Ectodermal cell (in vitro differentiated cells): ENCODE results near the gene SNRPD3.
"Not testable (repeated sequence)": the region's sequence is repeated elsewhere in the genome, so short reads cannot be mapped to it uniquely, and the experiment has no call there.

Source experiments
- H3K27ac ChIP-seq: 2 replicates; pipeline ENCODE4 v1.7.0; 2013; ENCODE audit warnings: mild to moderate bottlenecking, low read depth, low read length; ENCODE audit not compliant: insufficient read depth, poor library complexity, severe bottlenecking
- H3K27me3 ChIP-seq: 2 replicates; pipeline ENCODE4 v1.7.0; 2013; ENCODE audit warnings: mild to moderate bottlenecking, low read length; ENCODE audit not compliant: insufficient read depth, control insufficient read depth, poor library complexity, severe bottlenecking
- H3K36me3 ChIP-seq: one replicate; pipeline ENCODE4 v1.7.0; 2013; ENCODE audit warnings: low read length; ENCODE audit not compliant: control insufficient read depth, insufficient read depth
- H3K4me1 ChIP-seq: one replicate; pipeline ENCODE4 v1.7.0; 2013; ENCODE audit warnings: low read length; ENCODE audit not compliant: control insufficient read depth, insufficient read depth
- H3K4me3 ChIP-seq: 2 replicates; pipeline ENCODE4 v1.7.0; 2013; ENCODE audit warnings: low read depth, low read length, control low read depth; ENCODE audit not compliant: insufficient read depth
- H3K9me3 ChIP-seq: 2 replicates; pipeline ENCODE4 v1.7.0; 2013; ENCODE audit warnings: mild to moderate bottlenecking, low read length, moderate library complexity; ENCODE audit not compliant: control insufficient read depth
- whole genome bisulfite sequencing, 2 experiments: methylation state at CpG; one replicate each; pipeline ENCODE4 v1.1.7; 2013; ENCODE audit warnings: missing lambda C conversion rate in 2 of 2; 5-methylcytosine and 5-hydroxymethylcytosine counted together

The SNRPD3 gene

GRCh38 chr22:24599958-24600715 is 44.3 kb downstream of the SNRPD3 start:
- not testable (repeated sequence) for H3K36me3 ChIP-seq, H3K4me3 ChIP-seq, H3K27ac ChIP-seq, H3K27me3 ChIP-seq, H3K9me3 ChIP-seq, H3K4me1 ChIP-seq
- 88 to 92% methylated on average over 3 of the region's 3 CpGs for WGBS, 2 experiments

DNA sequence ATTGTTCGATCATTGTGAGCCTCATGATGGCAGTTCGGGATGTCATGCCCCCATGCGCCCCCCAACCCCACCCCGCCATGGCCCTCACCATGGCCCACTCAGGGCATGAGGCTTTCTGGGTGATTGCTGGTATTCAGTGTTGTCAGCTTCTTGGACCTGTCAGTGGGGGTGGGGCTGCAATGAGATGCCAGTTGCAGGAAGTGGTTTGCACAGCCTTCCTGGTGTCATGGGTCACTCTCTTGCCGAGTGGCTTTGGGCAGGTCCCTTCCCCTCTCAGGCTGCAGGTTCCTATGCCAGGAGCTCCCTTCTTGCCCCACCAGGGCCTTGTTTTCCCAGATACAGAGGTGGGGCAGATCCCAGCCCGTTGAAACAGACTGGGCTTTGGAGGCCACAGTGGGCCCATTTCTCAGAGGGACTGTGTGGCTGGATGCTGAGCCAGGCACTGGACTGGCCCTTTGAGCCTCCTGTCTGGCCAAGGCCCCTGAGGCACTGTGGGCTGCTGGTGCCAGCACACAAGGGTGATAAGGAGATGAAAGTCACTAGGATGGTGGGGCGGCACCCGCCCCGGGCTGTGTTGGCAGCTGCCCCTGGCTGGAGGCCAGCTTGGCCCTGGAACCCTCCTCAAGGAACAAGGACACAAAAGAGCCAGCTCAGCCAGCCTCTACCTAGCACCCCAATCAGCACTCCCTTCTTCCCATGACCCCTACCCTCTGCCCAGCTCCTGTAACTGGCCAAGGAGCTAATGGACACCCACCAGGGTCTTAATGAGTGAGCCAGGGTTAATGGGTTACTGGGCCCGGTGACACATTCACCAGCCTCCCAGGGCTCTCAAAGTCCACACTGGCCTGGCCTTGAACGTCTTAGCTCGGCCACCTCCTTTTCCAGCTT is 45.7 kb downstream of the SNRPD3 start:
- H3K27me3 ChIP-seq = no peaks in the 10 kb centered on the region
- 90 to 93% methylated on average over 12 of the region's 12 CpGs for WGBS, 2 experiments
- H3K27ac ChIP-seq = no peak overlapping the region
- H3K4me3 ChIP-seq = no peak overlapping the region
- H3K36me3 ChIP-seq = no peaks in the 10 kb centered on the region
- H3K9me3 ChIP-seq = no peaks in the 10 kb centered on the region
- H3K4me1 ChIP-seq = no peaks in the 10 kb centered on the region

- H3K4me3 ChIP-seq, H3K9me3 ChIP-seq, H3K27me3 ChIP-seq, H3K27ac ChIP-seq, H3K36me3 ChIP-seq, H3K4me1 ChIP-seq: not testable (repeated sequence)
- WGBS, 2 experiments = 88 to 93% methylated on average over 11 of the region's 11 CpGs
Observed at GRCh38 chr22:24602105-24602749, 46.4 kb downstream of the SNRPD3 start.

GRCh38 chr22:24602847-24603769 is 47.3 kb downstream of the SNRPD3 start, which contains the start of gene GGT1:
Gene GGT1 (plus strand): TSS chr22:24603193. CDS start chr22:24611082, 7,889 bp downstream.
- WGBS, 2 experiments = 51 to 56% methylated on average over 18 to 21 of the region's 22 CpGs
- not testable (repeated sequence) for H3K9me3 ChIP-seq, H3K36me3 ChIP-seq, H3K27ac ChIP-seq, H3K27me3 ChIP-seq, H3K4me1 ChIP-seq, H3K4me3 ChIP-seq

DNA sequence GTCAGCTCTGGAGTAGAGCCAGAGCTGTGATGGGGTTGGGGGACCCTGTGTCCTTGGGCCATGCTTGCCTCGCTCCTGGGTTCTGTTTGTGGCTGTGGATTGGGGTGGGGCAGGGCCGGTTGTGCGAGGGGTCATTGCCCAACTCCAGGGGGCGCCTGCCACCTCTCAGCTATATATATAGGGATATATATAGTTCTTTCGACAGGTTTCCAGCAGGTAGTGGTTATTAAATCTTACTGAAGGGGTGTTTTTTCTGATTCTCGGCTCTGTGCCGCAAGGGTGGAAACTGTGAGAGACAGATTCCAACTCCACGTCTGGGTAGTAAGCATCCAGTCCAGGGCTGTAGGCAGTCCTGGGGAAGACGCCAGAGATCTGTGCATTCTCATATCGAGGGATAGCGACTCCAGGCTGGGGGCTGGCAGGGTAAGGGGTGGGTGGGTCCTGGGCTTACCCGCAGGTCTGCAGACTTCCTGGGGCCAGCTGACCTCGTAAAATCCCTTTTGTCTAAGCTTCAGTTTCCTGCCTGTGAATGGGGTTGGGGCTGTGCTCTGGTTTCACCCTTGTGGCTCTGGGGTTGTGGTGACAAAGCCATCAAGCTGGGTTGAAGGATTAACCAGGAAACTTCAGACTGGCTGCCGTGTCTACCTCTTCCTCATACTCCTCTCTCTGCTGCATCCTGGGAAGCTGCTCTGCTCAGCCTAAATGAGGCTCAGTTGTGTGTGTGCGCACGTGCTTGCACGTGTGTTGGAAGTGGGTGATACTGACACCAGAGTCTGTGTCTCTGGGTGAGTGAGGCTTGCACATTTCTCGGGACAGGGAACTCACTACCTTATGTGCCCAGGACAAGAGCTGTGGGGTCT is 48.2 kb downstream of the SNRPD3 start:
- not testable (repeated sequence) for H3K4me1 ChIP-seq, H3K9me3 ChIP-seq, H3K27me3 ChIP-seq, H3K36me3 ChIP-seq, H3K4me3 ChIP-seq, H3K27ac ChIP-seq
- 41 to 44% methylated on average over 14 of the region's 18 CpGs for WGBS, 2 experiments

- not testable (repeated sequence) for H3K4me1 ChIP-seq, H3K9me3 ChIP-seq, H3K36me3 ChIP-seq, H3K27me3 ChIP-seq, H3K4me3 ChIP-seq, H3K27ac ChIP-seq
- WGBS, 2 experiments = 86 to 88% methylated on average over 2 of the region's 2 CpGs
Observed at GRCh38 chr22:24606340-24606739, 50.5 kb downstream of the SNRPD3 start.

- 83 to 86% methylated on average over 18 of the region's 18 CpGs for WGBS, 2 experiments
- not testable (repeated sequence) for H3K9me3 ChIP-seq, H3K27me3 ChIP-seq, H3K36me3 ChIP-seq, H3K4me1 ChIP-seq, H3K4me3 ChIP-seq, H3K27ac ChIP-seq
Observed at GRCh38 chr22:24607429-24607983, 51.7 kb downstream of the SNRPD3 start.

- H3K4me3 ChIP-seq, H3K9me3 ChIP-seq, H3K27me3 ChIP-seq, H3K36me3 ChIP-seq, H3K27ac ChIP-seq, H3K4me1 ChIP-seq: not testable (repeated sequence)
- 89 to 93% methylated on average over 6 of the region's 6 CpGs for WGBS, 2 experiments
Observed at GRCh38 chr22:24608327-24608726, 52.5 kb downstream of the SNRPD3 start.

- not testable (repeated sequence) for H3K9me3 ChIP-seq, H3K4me3 ChIP-seq, H3K27me3 ChIP-seq, H3K4me1 ChIP-seq, H3K27ac ChIP-seq, H3K36me3 ChIP-seq
- WGBS, 2 experiments = 83 to 95% methylated on average over 2 to 3 of the region's 3 CpGs
Observed at GRCh38 chr22:24609888-24610287, 54.1 kb downstream of the SNRPD3 start.
